Breast epithelium (tissue), 3 donors: ENCODE data around the gene OBP2B.
"Not testable (repeated sequence)": the region's sequence is repeated elsewhere in the genome, so short reads cannot be mapped to it uniquely, and the experiment has no call there.

Experiments
- POLR2AphosphoS5 ChIP-seq, 3 donors: sonication (generic); formaldehyde crosslinking; IDR thresholded peaks; one replicate each; pipeline ENCODE4 v1.6.1; 2017; ENCODE audit warnings: antibody characterized with exemption in 3 of 3
- TF ChIP-seq, protein P1 (sequence below), 3 donors: fragments of 450-650 bp; IDR thresholded peaks; one replicate each; pipeline ENCODE4 v1.5.1; 2016 to 2017; ENCODE audit warnings: antibody characterized with exemption in 3 of 3, mild to moderate bottlenecking in 3 of 3, moderate library complexity in 3 of 3

DNA sequence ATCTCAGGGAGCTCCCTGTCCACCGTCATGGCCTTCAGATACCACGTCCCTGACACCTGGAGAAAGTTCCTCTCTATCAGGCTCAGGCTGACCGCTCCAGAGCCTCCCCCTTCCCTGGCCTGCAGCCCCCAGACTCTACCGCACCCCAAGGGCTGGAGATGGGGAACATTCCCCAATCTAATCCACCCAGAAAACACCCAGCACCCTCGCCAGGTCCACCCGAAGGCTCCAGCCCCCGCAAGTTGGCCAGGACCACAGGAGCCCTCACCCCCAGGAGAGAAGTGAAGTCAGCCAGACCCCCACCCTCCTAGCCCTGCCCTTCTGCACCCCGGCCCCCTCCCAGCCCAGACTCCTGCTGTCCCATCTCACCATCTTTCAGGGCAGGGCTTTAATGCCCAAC, 18.9 kb upstream of the OBP2B start:
- TF ChIP-seq, protein P1, sequence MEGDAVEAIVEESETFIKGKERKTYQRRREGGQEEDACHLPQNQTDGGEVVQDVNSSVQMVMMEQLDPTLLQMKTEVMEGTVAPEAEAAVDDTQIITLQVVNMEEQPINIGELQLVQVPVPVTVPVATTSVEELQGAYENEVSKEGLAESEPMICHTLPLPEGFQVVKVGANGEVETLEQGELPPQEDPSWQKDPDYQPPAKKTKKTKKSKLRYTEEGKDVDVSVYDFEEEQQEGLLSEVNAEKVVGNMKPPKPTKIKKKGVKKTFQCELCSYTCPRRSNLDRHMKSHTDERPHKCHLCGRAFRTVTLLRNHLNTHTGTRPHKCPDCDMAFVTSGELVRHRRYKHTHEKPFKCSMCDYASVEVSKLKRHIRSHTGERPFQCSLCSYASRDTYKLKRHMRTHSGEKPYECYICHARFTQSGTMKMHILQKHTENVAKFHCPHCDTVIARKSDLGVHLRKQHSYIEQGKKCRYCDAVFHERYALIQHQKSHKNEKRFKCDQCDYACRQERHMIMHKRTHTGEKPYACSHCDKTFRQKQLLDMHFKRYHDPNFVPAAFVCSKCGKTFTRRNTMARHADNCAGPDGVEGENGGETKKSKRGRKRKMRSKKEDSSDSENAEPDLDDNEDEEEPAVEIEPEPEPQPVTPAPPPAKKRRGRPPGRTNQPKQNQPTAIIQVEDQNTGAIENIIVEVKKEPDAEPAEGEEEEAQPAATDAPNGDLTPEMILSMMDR (IDR thresholded peaks at IDR 0.05): not testable (repeated sequence)
- not testable (repeated sequence) for TF ChIP-seq POLR2AphosphoS5 (IDR thresholded peaks at IDR 0.05)
